Measurements from ENCODE around the gene GPR151. TPM values are rescaled to one million over a fixed set of nuclear protein-coding genes. Genes with fewer than 3 reads are reported as not detected.

Gene GPR151
- total and polyA plus RNA-seq, 2 of the 4 experiments (the other 2 are of a cell fraction) = not detected

DNA sequence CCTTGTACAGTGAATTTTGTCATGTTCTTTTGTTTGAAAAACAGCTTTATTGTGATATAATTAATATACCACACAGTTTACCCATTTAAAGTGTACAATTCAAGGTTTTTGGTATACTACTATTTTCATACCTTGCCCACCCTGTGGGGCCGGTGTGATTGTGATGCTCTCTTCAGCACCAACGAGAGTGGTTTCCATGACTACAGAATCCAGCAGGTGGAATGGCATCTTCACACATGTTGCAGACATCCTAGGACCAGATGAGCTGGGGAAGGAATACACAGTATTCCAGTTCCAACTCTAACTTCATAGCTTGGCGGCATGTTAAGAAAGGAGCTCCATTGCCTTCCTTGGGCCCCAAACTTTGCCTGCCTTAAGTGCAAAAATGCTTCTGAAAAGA, 7.7 kb upstream of the GPR151 start:
- BruUV-seq (replicated peaks) = no TSS peak
- H4K20me1 ChIP-seq (ENCODE audit: insufficient read depth, low read length) = no peaks in the 10 kb centered on the region
- H3K23ac ChIP-seq (ENCODE audit: low read depth, low read length) = no peak overlapping the region
- POLR2A ChIA-PET (ENCODE audit: unreplicated experiment) = no interaction called here
- no peaks in the 10 kb centered on the region for H3K4me1 ChIP-seq (ENCODE audit: control insufficient read depth, insufficient read depth, low read length)
- H3K27me3 ChIP-seq (ENCODE audit: control insufficient read depth, insufficient read depth, low read length) = peaks cover 4% of the 10 kb centered on the region; the same call in 1 of the 2 replicates
- H3K9me1 ChIP-seq (ENCODE audit: insufficient read depth, low read length) = no peaks in the 10 kb centered on the region
- no peak overlapping the region for H4K8ac ChIP-seq (ENCODE audit: low read depth in 2 of 2, low read length in 2 of 2)
- intact Hi-C loops (cut with micrococcal nuclease) (no loop called here), dilution Hi-C loops (cut with HindIII; ENCODE audit: low sequenced_read_pairs, unreplicated experiment) (no loop called here), in situ Hi-C loops (cut with MboI; ENCODE audit: low sequenced_read_pairs) (no loop called here)
- no peaks in the 10 kb centered on the region for H3K79me1 ChIP-seq (ENCODE audit: low read depth in 1 of 2, low read length in 2 of 2)
- H3K27ac ChIP-seq (ENCODE audit: insufficient read depth, low read length) = no peak overlapping the region
- H3K14ac ChIP-seq (replicated peaks; ENCODE audit: low read depth, low read length) = no peak overlapping the region
- CTCF ChIA-PET = interaction anchor here (0.7 to 1.2 kb wide), 2 partner anchors 10 to 27 kb away, joined by 3 to 5 read pairs; no protein-coding TSS in a partner anchor
- H4K5ac ChIP-seq (ENCODE audit: low read depth, low read length) = no peak overlapping the region
- no peak overlapping the region for H2BK20ac ChIP-seq (ENCODE audit: low read depth, low read length)
- no peak overlapping the region for H4K91ac ChIP-seq (ENCODE audit: insufficient read depth, low read depth, low read length)
- DNase-seq = no peak
- H2BK5ac ChIP-seq (ENCODE audit: low read depth, low read length, poor library complexity, severe bottlenecking) = no peak overlapping the region
- no peak overlapping the region for H3K9ac ChIP-seq (ENCODE audit: low read depth, low read length)
- no peaks in the 10 kb centered on the region for H3K9me3 ChIP-seq (ENCODE audit: control insufficient read depth, insufficient read depth, low read length)
- H3K36me3 ChIP-seq (ENCODE audit: control insufficient read depth, insufficient read depth, low read length) = no peaks in the 10 kb centered on the region
- no peak overlapping the region for H2BK15ac ChIP-seq (ENCODE audit: low read depth, low read length)
- no peak overlapping the region for H3K4ac ChIP-seq (ENCODE audit: low read depth, low read length)
- no CpG with 5 or more reads among the region's 3 CpGs for WGBS, 2 experiments (ENCODE audit: extremely low coverage in 2 of 2, insufficient read length in 1 of 2)
- no peak overlapping the region for H3K4me2 ChIP-seq (ENCODE audit: low read depth, low read length)
- H3K4me3 ChIP-seq (ENCODE audit: insufficient read depth, low read depth, low read length) = no peak overlapping the region
- H2BK120ac ChIP-seq (ENCODE audit: low read depth, low read length) = no peak overlapping the region
- no peak overlapping the region for H3K18ac ChIP-seq (ENCODE audit: low read depth, low read length)
- H2AK9ac ChIP-seq (replicated peaks; ENCODE audit: low read depth, low read length, poor library complexity) = no peak overlapping the region
- no peak overlapping the region for H2AFZ ChIP-seq (replicated peaks; ENCODE audit: low read length, poor library complexity)
- ATAC-seq (ENCODE audit: low read depth) = no peak
- no peak overlapping the region for H2AK5ac ChIP-seq (ENCODE audit: low read depth, low read length)
- H3K56ac ChIP-seq (ENCODE audit: extremely low read depth, insufficient read depth, low read length) = no peak overlapping the region
- TF ChIP-seq SMC3 (IDR thresholded peaks at IDR 0.05; ENCODE audit: low read depth, low read length) (no peak), FOS (IDR thresholded peaks at IDR 0.05; ENCODE audit: low read depth, low read length) (no peak), RFX5 (IDR thresholded peaks at IDR 0.05; ENCODE audit: low read depth, low read length) (no peak), RAD21 (IDR thresholded peaks at IDR 0.05; ENCODE audit: low read length) (no peak), NFE2L2 (IDR thresholded peaks at IDR 0.05; ENCODE audit: low read depth, low read length) (no peak), ELK1 (IDR thresholded peaks at IDR 0.05; ENCODE audit: borderline replicate concordance, low read depth, low read length) (no peak), POLR2A (IDR thresholded peaks at IDR 0.05; ENCODE audit: low read depth, low read length) (no peak), MAFK (IDR thresholded peaks at IDR 0.05; ENCODE audit: low read depth, low read length) (no peak), CHD1 (IDR thresholded peaks at IDR 0.05; ENCODE audit: low read depth, low read length) (no peak)
- TF ChIP-seq, protein P1, sequence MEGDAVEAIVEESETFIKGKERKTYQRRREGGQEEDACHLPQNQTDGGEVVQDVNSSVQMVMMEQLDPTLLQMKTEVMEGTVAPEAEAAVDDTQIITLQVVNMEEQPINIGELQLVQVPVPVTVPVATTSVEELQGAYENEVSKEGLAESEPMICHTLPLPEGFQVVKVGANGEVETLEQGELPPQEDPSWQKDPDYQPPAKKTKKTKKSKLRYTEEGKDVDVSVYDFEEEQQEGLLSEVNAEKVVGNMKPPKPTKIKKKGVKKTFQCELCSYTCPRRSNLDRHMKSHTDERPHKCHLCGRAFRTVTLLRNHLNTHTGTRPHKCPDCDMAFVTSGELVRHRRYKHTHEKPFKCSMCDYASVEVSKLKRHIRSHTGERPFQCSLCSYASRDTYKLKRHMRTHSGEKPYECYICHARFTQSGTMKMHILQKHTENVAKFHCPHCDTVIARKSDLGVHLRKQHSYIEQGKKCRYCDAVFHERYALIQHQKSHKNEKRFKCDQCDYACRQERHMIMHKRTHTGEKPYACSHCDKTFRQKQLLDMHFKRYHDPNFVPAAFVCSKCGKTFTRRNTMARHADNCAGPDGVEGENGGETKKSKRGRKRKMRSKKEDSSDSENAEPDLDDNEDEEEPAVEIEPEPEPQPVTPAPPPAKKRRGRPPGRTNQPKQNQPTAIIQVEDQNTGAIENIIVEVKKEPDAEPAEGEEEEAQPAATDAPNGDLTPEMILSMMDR (conservative IDR thresholded peaks at IDR 0.05; ENCODE audit: low read depth, low read length) = no peak
